ENCODE results near the gene PHACTR1.
"Not testable (repeated sequence)": the region's sequence is repeated elsewhere in the genome, so short reads cannot be mapped to it uniquely, and the experiment has no call there.

Gene PHACTR1

DNA sequence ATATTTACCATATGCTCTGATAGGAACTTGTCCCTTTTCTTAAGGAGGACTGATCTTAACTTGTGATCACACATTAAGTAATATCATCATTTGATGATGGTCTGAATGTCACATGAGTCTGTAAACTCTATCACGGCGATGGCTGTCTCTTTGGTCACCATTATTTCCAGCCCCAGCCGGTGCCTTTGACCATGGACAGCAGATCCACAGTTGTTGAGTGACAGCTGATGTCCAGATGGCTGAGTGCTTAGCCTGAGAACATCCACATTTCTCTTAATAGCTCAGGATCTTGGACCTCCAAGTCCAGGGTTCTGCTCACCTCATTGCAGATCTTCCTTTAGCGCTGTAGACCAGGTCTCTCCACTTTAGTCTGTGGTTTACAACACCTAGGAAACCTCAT is 440.7 kb downstream of the PHACTR1 start:
- no peak for DNase-seq (ENCODE audit: low read depth)

DNA sequence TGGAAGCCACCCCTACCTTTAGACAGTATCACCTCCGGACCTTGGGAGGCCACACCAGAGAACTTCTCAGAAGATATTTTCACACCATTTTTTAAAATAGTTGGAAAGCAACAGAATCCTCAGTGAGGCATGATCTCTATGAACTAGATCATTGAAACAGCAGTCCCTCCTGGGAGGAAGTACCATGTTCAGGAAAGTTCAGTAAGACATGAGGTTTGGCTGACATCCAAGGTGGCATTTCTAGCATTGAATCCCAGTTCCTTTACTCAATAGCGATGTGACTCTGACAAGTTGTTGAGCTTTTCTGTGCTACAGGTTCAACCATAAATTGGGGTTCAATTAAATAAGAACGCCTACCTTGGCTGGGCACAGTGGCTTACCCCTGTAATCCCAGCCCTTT is 442.7 kb downstream of the PHACTR1 start:
- no peak for DNase-seq (ENCODE audit: low read depth)

DNA sequence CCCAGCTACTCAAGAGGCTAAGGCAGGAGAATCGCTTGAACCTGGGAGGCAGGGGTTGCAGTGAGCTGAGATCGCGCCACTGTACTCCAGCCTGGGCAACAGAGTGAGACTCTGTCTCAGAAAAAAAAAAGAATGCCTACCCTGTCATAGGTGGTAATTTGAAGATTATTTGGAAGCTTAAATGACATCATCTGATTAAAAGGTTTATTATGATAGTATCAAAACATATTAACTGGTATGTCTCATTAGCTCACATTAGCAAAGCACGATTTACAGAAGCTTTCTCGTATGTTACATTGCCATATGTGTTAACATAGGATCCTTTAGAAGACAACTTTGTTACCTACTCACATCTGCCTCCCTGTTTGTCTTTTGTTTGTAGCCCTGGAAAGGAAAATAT is 443.3 kb downstream of the PHACTR1 start:
- not testable (repeated sequence) for DNase-seq (ENCODE audit: low read depth)

DNA sequence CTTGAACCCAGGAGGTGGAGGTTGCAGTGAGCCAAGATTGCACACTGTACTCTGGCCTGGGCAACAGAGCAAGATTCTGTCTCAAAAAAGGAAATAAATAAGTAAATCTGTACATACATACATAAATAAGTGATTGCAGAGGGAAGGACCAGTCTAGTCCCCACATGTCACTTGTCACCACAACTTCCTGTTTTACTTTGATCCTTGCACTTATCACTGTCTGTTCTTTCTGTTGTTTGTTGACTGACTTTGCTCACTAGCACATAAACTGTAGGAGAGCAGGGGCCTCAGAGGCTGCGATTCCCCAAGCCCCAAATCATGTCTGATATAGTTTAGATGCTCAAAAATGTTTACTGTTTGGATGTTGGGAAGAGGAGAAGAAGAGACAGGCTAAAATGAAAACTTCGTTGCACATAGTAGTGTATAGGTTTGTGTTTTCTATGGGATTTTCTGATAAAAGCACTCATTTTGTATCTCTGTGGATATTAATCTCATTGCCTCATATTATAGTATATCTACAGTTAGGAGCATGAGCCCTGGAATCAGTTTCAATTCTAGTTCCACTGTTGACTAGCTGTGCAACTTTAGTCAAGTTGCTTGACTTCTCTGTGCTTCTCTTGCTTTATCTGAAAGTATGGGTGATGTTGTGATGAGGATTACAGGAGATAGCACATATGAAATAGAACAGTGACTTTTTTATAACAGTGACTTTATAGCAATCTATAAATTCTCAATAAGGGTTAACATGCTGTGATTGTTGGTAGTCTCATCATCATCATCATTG is 446.8 kb downstream of the PHACTR1 start:
- no peak for DNase-seq (ENCODE audit: low read depth)

DNA sequence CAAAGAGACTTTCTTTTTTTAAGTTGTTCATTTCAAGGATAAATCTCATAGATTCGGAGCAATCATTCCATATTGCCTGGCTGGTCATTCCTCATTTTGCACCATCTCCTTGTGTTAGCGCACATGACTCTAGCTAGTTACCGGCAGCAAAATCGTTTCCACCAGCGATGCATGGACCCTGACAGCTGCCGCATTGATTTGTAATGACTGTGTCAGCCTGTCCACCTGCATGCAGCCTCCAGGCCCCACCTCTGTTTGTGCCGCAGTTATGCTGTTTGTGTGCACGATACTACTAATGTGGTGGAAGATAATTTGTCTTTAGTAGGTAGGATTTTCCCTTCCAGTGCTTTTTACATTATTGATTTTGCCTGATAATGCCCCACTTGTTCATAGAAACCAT is 447.7 kb downstream of the PHACTR1 start:
- no peak for DNase-seq (ENCODE audit: low read depth)

DNA sequence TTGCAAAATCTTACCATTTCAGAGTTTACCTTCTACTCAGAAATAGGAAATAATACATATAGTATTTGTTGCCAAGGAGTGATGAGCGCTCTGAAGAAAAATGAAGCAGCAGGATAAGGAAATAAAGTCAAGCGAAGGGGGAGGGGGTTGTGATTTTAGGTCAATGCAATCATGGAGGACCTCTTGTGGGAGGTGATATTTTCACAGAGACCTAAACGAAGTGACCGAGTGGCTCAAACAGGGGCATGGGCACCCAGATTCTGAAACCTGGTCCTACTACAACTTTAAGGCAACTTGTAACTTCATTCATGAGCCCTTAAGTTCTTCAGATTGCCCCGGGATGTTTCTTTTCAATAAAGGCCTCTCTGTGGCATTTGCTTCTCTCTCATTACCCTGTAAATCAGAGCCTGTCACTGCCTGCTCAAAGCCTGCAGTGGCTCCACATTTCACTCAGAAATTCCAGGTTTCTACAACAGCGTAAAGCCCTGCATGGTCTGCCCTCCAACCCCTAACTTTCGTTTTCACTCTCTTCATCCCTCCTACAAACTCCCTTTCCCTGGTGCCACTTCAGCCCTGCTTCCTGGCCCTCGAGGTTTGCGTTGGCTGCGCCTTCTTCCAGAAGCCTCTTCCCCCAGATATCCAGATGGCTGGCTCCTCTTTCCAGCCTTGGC is 449.1 kb downstream of the PHACTR1 start:
- no peak for DNase-seq (ENCODE audit: low read depth)

DNA sequence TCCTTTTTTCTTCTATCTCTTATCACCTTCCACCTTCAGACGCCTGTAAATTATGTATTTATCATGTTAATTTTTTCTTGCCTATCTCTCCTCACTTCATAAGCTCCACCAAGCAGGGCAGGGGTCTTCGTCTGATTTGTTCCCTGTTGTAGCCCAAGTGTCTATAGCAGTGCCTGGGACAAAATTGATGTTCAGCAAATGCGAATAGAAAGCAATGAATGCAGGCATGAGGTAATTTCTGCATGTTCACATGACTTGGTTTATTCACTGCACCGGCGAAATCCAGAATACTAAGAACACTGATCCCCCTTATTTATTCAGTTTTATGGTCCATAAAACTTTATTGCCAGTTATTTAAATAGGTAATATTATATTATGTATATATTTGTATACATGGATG is 449.7 kb downstream of the PHACTR1 start:
- DNase-seq (ENCODE audit: low read depth) = no peak

DNA sequence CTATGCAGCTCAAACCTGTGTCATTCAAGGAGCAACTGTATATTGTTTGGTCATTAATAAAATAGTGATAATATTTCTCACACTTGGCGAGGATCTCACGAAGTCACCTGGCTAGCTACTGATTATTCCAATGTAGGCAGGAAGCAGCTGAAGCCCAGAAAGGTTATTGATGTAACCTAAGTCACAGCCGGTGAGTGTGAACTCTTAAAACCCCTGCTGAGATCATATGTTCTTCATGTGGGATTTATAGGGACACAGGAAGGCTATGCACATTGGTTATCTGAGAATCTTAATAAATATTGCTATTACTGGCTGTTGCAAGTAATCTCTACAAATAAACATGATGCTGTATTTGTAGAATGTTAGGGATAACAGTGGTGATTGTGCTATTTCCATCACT is 450.3 kb downstream of the PHACTR1 start:
- DNase-seq (ENCODE audit: low read depth) = no peak

DNA sequence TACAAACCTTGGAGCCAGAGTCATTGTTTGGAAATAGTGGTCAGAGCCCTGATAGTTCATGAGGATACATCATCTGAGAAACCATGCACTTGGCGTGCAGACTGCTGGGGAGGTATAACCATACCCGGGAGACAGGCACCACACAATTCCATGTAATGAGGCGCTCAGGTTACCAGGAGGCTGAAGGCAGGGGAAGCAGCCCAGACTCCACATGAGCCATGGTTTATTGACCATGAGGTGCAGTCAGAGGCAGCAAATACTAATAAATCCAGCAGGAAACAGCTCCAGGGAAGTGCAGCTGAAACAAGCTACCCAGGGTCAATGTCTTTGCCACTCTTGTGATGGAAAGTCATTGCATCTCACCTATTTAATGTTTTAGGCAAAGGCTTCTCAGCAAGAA is 455.7 kb downstream of the PHACTR1 start:
- no peak for DNase-seq (ENCODE audit: low read depth)

DNA sequence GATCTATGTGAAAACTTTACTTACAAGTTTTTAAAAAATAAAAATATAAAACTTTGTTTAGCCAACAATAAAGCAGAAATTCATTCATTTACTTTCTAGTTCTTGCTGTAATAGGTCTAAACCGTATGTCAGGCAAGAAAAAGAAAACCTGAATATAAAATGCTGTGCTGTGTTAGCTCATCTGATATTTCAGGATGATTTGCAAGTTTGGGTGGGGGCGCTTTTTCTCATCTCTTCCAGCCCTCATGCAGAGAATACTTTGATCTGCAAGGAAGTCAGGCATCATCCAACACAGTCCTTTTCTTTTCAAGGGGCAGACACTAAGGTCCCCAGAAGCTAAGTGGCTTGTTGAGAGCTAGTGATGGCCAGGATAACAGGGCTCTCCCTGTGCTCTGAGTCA is 458.5 kb downstream of the PHACTR1 start:
- no peak for DNase-seq (ENCODE audit: low read depth)

DNA sequence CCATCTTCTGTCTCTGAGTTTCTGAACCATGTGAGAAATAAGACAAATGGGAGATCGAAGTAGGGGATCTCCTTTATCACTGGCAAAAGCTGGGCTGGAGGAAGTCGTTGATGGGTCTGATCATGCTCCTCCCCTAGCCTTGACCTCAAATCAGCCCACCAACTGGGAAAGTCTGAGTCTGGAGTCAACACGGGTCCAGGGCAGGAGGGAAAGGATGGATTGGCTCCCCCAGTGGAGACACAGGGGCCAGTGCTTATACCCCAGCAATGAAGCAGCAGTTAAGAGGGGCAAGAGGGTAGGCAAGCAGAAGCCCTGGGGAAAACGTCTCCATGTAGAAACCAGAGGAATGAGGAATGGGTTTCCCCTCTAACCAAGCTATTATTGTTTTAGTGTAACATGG is 459.2 kb downstream of the PHACTR1 start:
- DNase-seq (ENCODE audit: low read depth) = no peak

DNA sequence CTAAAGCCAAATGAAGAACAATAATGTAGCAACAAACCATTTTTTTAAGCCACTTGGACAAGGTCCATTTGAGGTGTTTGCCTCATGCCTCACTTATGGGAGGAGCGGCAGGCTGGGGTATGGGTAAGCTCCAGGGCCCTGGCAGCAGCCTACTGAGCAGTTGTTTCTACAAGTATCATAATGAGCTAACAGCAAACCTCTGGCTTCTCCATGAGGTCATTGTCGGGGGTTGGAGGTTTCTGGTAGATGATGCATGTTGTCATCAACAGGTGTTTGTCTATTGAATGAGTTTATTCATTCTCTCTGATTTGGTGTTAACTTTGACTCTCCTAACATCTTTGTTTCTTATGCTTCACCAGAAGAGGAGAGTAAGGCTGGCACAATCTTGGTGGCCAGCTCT is 461.1 kb downstream of the PHACTR1 start:
- DNase-seq (ENCODE audit: low read depth) = no peak

DNA sequence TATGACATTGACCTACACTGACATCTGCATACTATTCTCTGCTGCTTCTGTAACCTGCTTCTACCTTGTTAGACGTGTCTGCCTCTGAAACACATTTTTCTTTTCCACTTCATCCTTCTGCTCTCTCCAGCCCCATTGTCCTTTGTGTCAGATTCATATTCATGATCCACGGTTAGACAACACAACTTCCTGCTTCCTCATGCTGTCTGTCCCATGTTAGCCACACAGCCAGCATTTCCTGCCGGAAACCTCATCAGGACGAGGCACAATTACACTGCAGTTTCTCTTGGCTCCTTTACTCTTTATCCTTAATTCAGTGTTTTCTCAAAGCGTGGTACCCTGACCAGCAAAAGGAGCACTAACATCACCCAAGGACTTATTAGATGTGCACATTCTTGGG is 461.5 kb downstream of the PHACTR1 start:
- no peak for DNase-seq (ENCODE audit: low read depth)

DNA sequence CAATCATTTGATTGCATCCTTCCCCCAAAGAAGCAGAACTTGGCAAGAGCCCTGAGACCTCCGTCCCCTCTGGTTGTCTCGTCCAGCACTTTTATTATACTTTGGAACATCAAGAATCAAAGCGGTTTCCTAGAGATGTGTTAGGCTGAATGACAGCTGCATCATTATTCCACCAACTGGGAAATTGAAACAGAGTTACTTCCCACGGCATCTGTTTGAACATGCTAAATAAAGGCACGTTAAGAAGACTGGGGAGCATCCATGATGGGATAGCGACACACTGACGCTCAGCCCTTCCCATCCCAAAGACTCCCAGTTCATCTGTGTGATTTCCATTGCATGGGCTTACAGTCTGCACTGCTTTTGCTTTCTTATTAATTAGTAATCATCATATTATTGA is 464.0 kb downstream of the PHACTR1 start:
- DNase-seq (ENCODE audit: low read depth) = no peak

DNA sequence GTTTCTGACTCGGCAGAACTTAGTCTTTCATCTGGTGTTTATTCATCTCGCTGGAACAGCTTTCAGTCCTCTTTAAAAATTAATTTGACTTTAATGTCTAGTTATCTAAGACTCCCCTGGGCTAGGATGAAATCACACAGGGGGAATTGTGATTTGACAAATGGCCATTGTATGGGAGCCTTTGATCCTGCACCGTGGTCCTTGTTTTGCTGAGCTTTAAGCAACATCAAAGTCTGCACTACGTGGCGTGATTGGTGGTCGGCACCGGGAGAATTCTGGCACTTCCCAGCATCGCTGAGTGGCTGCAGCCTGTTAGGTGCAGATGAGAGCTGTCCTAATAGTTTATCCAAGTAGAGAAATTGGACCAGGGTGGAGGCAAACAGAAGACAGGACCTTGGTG is 464.8 kb downstream of the PHACTR1 start:
- DNase-seq (ENCODE audit: low read depth) = no peak

DNA sequence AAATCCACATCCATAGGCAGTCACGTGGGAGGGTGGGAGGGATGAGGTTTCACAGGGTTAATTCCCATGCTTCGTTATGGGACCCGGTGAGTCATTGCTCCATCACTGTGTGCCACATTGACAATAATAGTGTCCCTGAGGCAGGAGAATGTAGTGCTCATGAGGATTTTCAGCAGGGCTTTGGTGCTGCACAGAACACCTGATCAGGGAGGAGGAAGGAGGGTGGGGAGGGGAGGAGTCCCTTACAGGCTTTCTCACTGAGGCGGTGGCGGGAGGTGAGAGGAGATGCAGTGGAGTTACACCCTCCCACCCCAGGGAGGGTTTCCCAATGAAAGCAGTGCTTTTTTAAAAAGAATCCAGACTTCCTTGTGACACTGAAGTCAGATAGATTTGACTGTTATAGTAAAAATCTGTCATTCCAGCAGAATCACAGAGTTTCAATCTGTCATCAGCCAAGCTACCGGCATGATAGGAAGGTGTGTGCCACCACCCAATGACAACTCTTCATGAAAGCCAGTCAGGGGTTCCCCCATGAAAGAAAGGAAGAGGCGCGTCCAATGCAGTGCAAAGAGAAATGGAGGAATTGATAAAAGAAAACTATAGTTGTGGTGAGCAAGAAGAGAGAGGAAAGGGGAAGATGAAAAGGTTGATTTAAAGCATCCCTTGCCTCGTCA is 467.0 kb downstream of the PHACTR1 start:
- no peak for DNase-seq (ENCODE audit: low read depth)

DNA sequence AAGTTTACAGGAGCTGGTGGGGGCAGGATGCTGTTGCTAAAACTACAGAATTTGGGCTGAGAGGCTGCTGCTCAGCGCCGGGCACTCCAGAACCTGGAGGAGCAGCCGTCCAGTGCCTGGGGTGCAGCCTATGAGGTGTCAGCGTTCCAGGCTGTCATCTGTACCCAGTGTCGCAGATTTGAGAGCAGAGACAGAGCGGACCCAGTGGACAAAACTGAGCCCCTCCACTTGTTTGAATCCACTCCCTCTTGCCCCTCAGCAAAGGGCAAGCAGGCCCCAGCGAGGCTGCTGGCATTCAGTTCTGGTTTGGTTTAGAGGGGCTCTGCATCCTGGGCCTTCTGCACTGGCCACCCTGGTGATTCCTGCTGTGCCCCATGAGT is 467.5 kb downstream of the PHACTR1 start:
- no peak for DNase-seq (ENCODE audit: low read depth)

DNA sequence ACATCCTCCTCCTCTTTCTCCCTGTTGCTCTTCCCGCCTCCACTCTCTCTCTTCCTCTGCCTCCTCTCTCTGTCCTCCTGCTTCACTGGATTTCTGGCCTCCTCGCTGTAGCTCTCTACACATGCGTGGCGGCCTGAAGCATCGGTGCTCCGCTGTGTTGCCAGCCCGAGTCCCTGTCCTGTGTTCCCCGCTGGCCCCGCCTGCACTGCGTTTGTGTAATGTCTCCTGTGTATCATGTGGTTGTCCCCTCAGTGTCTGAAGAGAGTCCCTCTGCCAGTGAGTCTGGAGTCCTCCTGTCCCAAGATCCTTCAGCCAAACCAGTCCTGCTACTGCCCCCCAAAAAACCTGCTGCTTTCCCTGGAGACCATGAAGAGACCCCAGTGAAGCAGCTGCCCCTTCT is 468.0 kb downstream of the PHACTR1 start:
- DNase-seq (ENCODE audit: low read depth) = no peak

DNA sequence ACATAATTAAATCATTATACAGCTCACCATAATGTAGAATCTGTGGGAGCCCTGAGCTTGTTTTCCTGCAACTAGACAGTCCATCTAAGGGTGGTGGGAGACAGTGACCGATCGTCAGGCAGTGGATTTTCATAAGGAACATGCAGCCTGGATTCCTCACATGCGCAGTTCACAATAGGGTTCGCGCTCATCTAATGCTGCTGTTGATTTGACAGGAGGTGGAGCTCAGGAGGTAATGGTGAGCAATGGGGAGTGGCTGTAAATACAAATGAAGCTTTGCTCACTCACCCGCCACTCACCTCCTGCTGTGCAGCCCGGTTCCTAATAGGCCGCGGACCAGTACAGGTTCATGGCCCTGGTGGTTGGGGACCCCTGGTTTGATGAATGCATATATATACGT is 470.3 kb downstream of the PHACTR1 start:
- DNase-seq (ENCODE audit: low read depth) = no peak

DNA sequence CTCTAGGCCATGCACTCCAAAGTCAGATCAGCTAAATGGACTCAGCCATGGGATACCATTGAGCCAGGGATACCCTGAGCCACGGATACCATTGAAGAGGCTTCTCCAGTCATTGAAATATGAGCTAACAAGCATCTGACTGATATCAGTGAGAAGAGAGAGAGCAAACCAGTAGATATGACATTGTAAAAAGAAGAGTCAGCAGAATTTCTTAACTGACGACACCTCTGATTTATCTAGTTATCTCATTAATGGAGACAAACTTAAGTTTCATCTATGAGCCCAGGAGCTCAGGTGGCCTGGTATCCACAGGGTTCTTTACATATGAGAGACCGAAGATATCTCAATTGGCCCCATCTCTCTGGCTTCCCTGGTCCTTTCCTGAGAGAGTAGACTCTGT is 471.1 kb downstream of the PHACTR1 start:
- no peak for DNase-seq (ENCODE audit: low read depth)

DNA sequence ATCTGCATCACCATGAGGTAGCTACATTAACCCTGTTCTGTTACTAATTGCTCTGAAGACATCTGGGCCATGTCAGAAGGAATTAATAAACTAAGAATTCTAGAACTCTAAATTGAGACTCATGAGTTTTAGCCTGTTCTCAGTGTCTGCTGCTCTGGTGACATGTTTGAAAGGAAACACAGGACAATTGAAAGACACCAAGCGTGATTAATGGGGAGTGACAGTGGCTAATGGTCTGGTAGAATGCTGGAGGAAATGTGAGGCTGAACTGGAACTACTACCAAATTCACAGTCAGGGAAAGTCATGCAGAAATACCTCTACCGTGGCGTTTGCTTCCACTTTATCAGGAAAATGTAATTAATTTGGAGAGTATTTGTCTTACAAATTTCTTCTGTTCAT is 471.7 kb downstream of the PHACTR1 start:
- DNase-seq (ENCODE audit: low read depth) = no peak

DNA sequence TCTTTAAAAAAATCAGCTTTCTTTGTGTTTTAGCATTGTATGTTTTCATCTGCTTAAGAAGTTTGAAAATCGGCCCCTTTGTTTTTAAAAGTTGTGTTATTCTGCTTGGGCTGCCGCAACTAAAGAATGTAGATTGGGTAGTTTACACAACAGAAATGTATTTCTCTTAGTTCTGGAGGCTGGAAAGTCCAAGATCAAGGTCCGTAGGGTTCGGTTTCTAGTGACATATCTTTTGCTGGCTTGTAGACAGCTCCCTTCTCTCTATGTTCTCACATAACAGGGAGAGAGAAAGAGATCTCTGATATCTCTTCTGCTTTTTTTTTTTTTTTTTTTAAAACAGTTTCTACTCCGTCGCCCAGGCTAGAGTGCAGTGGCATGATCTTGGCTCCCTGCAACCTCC is 473.1 kb downstream of the PHACTR1 start:
- DNase-seq (ENCODE audit: low read depth) = no peak

DNA sequence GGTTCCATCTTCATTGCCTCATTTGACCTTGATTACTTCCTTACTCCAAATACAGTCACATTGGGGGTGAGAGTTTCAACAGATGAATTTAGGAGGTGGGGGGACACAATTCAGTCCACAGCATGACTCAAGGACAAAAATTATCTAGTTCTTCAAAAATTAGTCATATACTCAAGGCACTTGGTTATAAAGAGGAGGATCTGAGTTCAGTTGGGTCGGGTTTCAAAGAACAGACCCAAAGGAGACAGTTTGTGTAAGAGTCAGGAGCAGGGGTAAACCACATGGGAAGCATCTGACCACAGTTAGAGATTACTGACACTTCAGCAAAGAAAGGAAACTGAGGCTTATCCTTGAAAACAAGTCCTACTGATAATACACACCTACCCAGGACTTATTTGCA is 473.8 kb downstream of the PHACTR1 start:
- DNase-seq (ENCODE audit: low read depth) = no peak
